ENCODE measurements around the gene PRRC2B.

- TF ChIP-seq, protein P1, sequence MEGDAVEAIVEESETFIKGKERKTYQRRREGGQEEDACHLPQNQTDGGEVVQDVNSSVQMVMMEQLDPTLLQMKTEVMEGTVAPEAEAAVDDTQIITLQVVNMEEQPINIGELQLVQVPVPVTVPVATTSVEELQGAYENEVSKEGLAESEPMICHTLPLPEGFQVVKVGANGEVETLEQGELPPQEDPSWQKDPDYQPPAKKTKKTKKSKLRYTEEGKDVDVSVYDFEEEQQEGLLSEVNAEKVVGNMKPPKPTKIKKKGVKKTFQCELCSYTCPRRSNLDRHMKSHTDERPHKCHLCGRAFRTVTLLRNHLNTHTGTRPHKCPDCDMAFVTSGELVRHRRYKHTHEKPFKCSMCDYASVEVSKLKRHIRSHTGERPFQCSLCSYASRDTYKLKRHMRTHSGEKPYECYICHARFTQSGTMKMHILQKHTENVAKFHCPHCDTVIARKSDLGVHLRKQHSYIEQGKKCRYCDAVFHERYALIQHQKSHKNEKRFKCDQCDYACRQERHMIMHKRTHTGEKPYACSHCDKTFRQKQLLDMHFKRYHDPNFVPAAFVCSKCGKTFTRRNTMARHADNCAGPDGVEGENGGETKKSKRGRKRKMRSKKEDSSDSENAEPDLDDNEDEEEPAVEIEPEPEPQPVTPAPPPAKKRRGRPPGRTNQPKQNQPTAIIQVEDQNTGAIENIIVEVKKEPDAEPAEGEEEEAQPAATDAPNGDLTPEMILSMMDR (conservative IDR thresholded peaks at IDR 0.05; ENCODE audit: low read depth in 2 of 2), result no peak
- TF ChIP-seq JUNB (IDR thresholded peaks at IDR 0.05; ENCODE audit: unreplicated experiment) (no peak), EZH2phosphoT487 (IDR thresholded peaks at IDR 0.05; ENCODE audit: unreplicated experiment) (no peak), EZH2 (IDR thresholded peaks at IDR 0.05; ENCODE audit: low read depth, unreplicated experiment) (no peak), POLR2AphosphoS5 (IDR thresholded peaks at IDR 0.05; ENCODE audit: low read depth) (no peak), ZNF331 (CRISPR knock-in tag; IDR thresholded peaks at IDR 0.05; ENCODE audit: low read depth) (no peak), REST (IDR thresholded peaks at IDR 0.05; ENCODE audit: unreplicated experiment) (no peak), ZNF114 (CRISPR knock-in tag; IDR thresholded peaks at IDR 0.05) (no peak)
- TF ChIP-seq, protein P2, sequence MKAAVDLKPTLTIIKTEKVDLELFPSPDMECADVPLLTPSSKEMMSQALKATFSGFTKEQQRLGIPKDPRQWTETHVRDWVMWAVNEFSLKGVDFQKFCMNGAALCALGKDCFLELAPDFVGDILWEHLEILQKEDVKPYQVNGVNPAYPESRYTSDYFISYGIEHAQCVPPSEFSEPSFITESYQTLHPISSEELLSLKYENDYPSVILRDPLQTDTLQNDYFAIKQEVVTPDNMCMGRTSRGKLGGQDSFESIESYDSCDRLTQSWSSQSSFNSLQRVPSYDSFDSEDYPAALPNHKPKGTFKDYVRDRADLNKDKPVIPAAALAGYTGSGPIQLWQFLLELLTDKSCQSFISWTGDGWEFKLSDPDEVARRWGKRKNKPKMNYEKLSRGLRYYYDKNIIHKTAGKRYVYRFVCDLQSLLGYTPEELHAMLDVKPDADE (IDR thresholded peaks at IDR 0.05), result no peak
Measured at GRCh38 chr9:131511880-131512279, 118.0 kb downstream of the PRRC2B start.
